Endothelial cell (in vitro differentiated cells): ENCODE data around the gene SNAP29. TPM values are rescaled to one million over a fixed set of nuclear protein-coding genes. Genes with fewer than 3 reads are reported as not detected.

ENCODE experiments used
- DNase-seq: peaks from one replicate; pipeline ENCODE4 v3.0.0; 2021; ENCODE audit warnings: low spot score
- H3K27ac Mint-ChIP-seq: one replicate; pipeline ENCODE4 v1.8.0; 2021; ENCODE audit warnings: mixed read lengths, inconsistent platforms; ENCODE audit not compliant: unreplicated experiment
- H3K27me3 Mint-ChIP-seq: one replicate; pipeline ENCODE4 v1.8.0; 2021; ENCODE audit warnings: mild to moderate bottlenecking, moderate library complexity, mixed read lengths, inconsistent platforms; ENCODE audit not compliant: unreplicated experiment
- H3K36me3 Mint-ChIP-seq: one replicate; pipeline ENCODE4 v1.8.0; 2021; ENCODE audit warnings: mild to moderate bottlenecking, low read depth, mixed read lengths, inconsistent platforms; ENCODE audit not compliant: unreplicated experiment
- H3K4me1 Mint-ChIP-seq: one replicate; pipeline ENCODE4 v1.8.0; 2021; ENCODE audit warnings: mild to moderate bottlenecking, mixed read lengths, inconsistent platforms; ENCODE audit not compliant: unreplicated experiment
- H3K4me3 Mint-ChIP-seq: one replicate; pipeline ENCODE4 v1.8.0; 2021; ENCODE audit warnings: mild to moderate bottlenecking, mixed read lengths, inconsistent platforms; ENCODE audit not compliant: unreplicated experiment
- H3K9me3 Mint-ChIP-seq: one replicate; pipeline ENCODE4 v1.8.0; 2021; ENCODE audit warnings: mixed read lengths, inconsistent platforms; ENCODE audit not compliant: unreplicated experiment
- total RNA-seq: library from RNA; stranded (reverse); fragmentation: NEBNext Ultra II Directional; extraction: Animal tissue kit (Norgen Biotek cat#: 25700); gene quantifications from one replicate; pipeline ENCODE4 v1.2.1, GENCODE V29; 2021; ENCODE audit not compliant: unreplicated experiment
- TF ChIP-seq, protein P1 (sequence below): fragments of 200-600 bp; sonication (generic); IDR thresholded peaks from one replicate; pipeline ENCODE4 v1.5.0; 2021; ENCODE audit warnings: antibody characterized with exemption; ENCODE audit not compliant: unreplicated experiment

SNAP29 gene
- total RNA-seq, 1 donor from 2014 or later = 22.7 TPM

DNA sequence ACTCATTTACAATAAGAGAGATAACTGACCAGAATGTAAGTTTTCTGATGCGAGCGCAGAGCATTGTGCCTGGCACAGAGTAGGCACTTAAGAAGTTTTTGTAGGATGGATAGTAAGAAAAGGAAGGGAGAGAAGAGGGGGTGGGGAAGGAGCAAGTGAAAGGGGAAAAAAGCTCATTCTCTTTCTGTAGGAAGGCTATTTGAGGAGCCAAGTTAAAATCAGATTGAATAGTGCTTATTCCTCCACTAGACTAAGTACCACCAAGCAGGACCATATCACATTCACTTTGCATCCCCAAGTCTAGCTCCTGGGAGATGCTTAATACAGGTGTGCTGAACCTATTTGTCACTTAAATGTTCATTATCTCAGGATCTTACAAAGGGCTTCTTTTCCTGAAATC is 44.3 kb downstream of the SNAP29 start:
- Mint-ChIP-seq H3K4me1 (no peaks in the 10 kb centered on the region), H3K27me3 (no peaks in the 10 kb centered on the region), H3K36me3 (no peaks in the 10 kb centered on the region), H3K4me3 (no peak overlapping the region), H3K9me3 (no peaks in the 10 kb centered on the region), H3K27ac (no peak overlapping the region)
- TF ChIP-seq, protein P1, sequence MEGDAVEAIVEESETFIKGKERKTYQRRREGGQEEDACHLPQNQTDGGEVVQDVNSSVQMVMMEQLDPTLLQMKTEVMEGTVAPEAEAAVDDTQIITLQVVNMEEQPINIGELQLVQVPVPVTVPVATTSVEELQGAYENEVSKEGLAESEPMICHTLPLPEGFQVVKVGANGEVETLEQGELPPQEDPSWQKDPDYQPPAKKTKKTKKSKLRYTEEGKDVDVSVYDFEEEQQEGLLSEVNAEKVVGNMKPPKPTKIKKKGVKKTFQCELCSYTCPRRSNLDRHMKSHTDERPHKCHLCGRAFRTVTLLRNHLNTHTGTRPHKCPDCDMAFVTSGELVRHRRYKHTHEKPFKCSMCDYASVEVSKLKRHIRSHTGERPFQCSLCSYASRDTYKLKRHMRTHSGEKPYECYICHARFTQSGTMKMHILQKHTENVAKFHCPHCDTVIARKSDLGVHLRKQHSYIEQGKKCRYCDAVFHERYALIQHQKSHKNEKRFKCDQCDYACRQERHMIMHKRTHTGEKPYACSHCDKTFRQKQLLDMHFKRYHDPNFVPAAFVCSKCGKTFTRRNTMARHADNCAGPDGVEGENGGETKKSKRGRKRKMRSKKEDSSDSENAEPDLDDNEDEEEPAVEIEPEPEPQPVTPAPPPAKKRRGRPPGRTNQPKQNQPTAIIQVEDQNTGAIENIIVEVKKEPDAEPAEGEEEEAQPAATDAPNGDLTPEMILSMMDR = no peak
- no peak for DNase-seq

DNA sequence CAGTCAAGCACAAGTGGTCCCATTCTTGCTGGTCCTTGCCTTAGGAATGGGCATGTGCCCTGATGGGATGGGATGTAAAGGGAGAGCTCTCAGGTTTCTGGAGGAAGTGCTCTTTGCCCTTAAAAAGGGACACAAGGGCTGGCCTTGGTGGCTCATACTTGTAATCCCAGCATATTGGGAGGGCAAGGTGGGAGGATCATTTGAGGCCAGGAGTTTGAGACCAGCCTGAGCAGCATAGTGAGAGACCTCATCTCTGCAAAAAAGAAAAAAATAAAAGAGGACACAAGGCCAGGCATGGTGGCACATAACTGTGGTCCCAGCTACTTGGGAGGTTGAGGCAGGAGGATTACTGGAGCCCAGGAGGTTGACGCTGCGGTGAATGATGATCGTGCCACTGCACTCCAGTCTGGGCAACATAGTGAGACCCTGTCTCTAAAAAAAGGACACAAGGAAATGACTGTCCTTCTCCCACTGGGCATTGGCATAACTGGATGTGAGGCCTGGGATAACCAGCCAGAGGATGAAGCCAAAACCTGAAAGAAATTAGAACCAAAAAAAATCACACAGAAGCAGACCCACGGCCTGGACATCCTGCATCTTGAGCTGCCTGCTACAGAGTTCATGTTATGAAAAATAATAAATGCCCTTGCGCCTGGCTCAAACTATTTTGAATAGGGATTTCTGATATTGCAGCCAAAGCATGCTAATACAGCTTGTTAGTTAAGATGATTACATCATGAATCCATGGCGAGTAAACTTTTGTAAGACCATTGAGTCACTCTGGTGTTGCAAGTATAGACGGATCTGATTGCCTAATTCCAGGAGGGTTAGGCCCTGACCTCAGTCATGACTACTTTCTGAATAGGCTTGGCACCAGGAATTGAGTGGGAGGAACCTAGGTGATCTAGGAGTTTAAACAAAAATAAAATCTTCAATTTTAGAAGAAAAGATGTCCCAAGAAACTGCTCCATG is 45.5 kb downstream of the SNAP29 start:
- no peak overlapping the region for H3K4me3 Mint-ChIP-seq
- H3K36me3 Mint-ChIP-seq = no peaks in the 10 kb centered on the region
- H3K27me3 Mint-ChIP-seq = no peaks in the 10 kb centered on the region
- DNase-seq = no peak
- TF ChIP-seq, protein P1 = no peak
- no peaks in the 10 kb centered on the region for H3K4me1 Mint-ChIP-seq
- no peak overlapping the region for H3K27ac Mint-ChIP-seq
- no peaks in the 10 kb centered on the region for H3K9me3 Mint-ChIP-seq

DNA sequence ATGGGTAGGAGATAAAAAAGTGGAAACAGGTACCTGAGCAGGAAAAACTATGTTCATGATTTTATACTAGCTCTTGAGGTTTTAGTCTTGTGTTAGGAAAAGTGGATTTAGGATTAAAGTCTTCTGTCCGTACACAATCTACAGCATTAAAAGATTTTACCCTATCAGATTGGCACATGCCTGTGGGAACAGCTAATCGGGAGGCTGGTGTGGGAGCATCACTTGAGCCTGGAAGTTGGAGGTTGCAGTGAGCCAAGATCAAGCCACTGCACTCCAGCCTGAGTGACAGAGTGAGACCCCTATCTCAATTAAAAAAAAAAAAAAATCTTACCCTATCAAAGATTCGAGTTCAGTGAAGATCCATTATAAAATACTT is 46.2 kb downstream of the SNAP29 start:
- no peaks in the 10 kb centered on the region for H3K4me1 Mint-ChIP-seq
- no peak for DNase-seq
- no peaks in the 10 kb centered on the region for H3K36me3 Mint-ChIP-seq
- no peaks in the 10 kb centered on the region for H3K27me3 Mint-ChIP-seq
- no peak overlapping the region for H3K4me3 Mint-ChIP-seq
- H3K9me3 Mint-ChIP-seq = no peaks in the 10 kb centered on the region
- TF ChIP-seq, protein P1 = no peak
- no peak overlapping the region for H3K27ac Mint-ChIP-seq

DNA sequence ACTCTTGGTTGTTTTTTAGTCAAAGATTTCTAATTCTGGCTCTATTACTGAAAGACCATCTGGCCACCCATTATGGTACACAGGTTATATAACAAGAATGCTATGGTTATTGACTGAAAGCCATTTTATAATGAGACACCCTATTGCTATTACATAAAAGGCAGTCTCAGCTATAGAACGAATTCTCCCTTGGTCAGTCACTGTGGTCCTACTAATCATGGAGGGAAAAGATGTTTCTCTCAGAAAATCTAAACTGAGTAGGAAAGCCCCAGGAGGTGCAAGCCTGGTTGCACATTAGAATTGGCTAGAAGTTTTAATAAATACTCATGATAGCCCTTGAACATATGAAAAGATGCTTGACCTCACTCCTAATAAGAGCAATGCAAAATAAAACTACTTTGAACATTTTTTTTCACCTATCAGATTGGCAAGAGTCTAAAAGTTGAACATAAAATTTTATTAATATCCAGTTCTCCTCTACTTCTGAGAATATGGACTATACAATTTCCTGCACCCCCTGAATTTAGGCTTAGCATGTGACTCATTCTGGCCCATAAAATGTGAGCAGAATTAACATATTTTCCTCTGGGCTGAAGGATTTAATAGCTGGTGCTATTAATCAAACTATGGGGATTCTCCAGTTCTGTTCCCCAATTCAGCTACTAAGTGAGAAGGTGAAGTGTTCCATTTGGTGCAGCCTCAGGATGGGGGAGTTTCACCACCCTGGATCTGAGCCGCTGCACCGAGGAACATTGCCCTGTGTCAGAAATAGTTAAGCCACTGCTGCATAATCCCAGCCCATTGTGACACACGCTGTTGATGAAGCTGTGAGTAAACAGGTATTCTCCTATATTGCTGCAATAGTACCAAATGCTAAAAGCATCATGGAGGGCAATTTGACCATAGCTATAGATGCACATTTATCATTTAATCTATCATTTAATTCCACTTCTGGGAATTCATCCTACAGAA is 46.9 kb downstream of the SNAP29 start:
- Mint-ChIP-seq H3K27me3 (no peaks in the 10 kb centered on the region), H3K27ac (no peak overlapping the region), H3K4me3 (no peak overlapping the region), H3K4me1 (no peaks in the 10 kb centered on the region), H3K9me3 (no peaks in the 10 kb centered on the region), H3K36me3 (no peaks in the 10 kb centered on the region)
- DNase-seq = no peak
- TF ChIP-seq, protein P1 = no peak
